Activated T-cell treated with anti-CD3 and anti-CD28 coated beads, Interleukin-2, amount 50 U/mL, for 1 hour (primary cell): ENCODE data around the gene FOXQ1.
"Not testable (repeated sequence)": the region's sequence is repeated elsewhere in the genome, so short reads cannot be mapped to it uniquely, and the experiment has no call there.

Source experiments
- DNase-seq: peaks from one replicate; pipeline ENCODE4 v3.0.0-alpha.2; 2020

FOXQ1 gene

GRCh38 chr6:1295420-1295819 lies 16.5 kb upstream of the FOXQ1 start:
- no peak for DNase-seq

GRCh38 chr6:1296079-1296478 lies 15.8 kb upstream of the FOXQ1 start:
- DNase-seq = no peak

GRCh38 chr6:1296542-1296941 lies 15.4 kb upstream of the FOXQ1 start:
- no peak for DNase-seq

- no peak for DNase-seq
Observed at GRCh38 chr6:1297746-1298145, 14.2 kb upstream of the FOXQ1 start.

- no peak for DNase-seq
Observed at GRCh38 chr6:1298768-1299167, 13.1 kb upstream of the FOXQ1 start.

GRCh38 chr6:1306133-1306532 lies 5.8 kb upstream of the FOXQ1 start:
- DNase-seq = no peak

GRCh38 chr6:1309366-1309765 lies 2.5 kb upstream of the FOXQ1 start:
- DNase-seq = no peak

GRCh38 chr6:1310628-1311399 lies 1.1 kb upstream of the FOXQ1 start:
- no peak for DNase-seq

- DNase-seq = no peak
Observed at GRCh38 chr6:1312203-1312472, 240 bp downstream of the FOXQ1 start.

- DNase-seq = no peak
Observed at GRCh38 chr6:1312473-1313367, 822 bp downstream of the FOXQ1 start.

- no peak for DNase-seq
Observed at GRCh38 chr6:1313384-1313766, 1.5 kb downstream of the FOXQ1 start.

- no peak for DNase-seq
Observed at GRCh38 chr6:1313767-1314503, 2.0 kb downstream of the FOXQ1 start.

GRCh38 chr6:1314617-1315016 lies 2.7 kb downstream of the FOXQ1 start:
- no peak for DNase-seq

GRCh38 chr6:1315201-1315559 lies 3.3 kb downstream of the FOXQ1 start:
- no peak for DNase-seq

- no peak for DNase-seq
Observed at GRCh38 chr6:1315560-1316386, 3.9 kb downstream of the FOXQ1 start.

GRCh38 chr6:1316489-1316971 lies 4.6 kb downstream of the FOXQ1 start:
- no peak for DNase-seq

GRCh38 chr6:1317302-1317815 lies 5.5 kb downstream of the FOXQ1 start:
- no peak for DNase-seq

- DNase-seq = no peak
Observed at GRCh38 chr6:1318036-1318435, 6.1 kb downstream of the FOXQ1 start.

- not testable (repeated sequence) for DNase-seq
Observed at GRCh38 chr6:1318584-1318983, 6.7 kb downstream of the FOXQ1 start.

- DNase-seq = no peak
Observed at GRCh38 chr6:1321738-1322137, 9.8 kb downstream of the FOXQ1 start.

GRCh38 chr6:1322156-1322555 lies 10.3 kb downstream of the FOXQ1 start:
- no peak for DNase-seq

GRCh38 chr6:1322696-1323219 lies 10.9 kb downstream of the FOXQ1 start:
- no peak for DNase-seq
